RPMI8226 (cell line): ENCODE results near the gene NYAP1.
"Not testable (repeated sequence)": the region's sequence is repeated elsewhere in the genome, so short reads cannot be mapped to it uniquely, and the experiment has no call there.

Experiments
- DNase-seq: peaks from one replicate; pipeline ENCODE4 v3.0.0-alpha.2; 2015

The NYAP1 gene

GRCh38 chr7:100484673-100485045 is 932 bp downstream of the NYAP1 start:
- no peak for DNase-seq

GRCh38 chr7:100485471-100485876 is 1.7 kb downstream of the NYAP1 start:
- DNase-seq: no peak

- DNase-seq: no peak
Observed at GRCh38 chr7:100486111-100486636, 2.4 kb downstream of the NYAP1 start.

GRCh38 chr7:100486753-100487446 is 3.2 kb downstream of the NYAP1 start:
- DNase-seq: no peak

GRCh38 chr7:100488333-100489095 is 4.8 kb downstream of the NYAP1 start:
- DNase-seq: no peak

- DNase-seq: no peak
Observed at GRCh38 chr7:100489121-100489520, 5.4 kb downstream of the NYAP1 start.

GRCh38 chr7:100489824-100490223 is 6.1 kb downstream of the NYAP1 start:
- peak; percentile 99 for DNase-seq

- peak; percentile 44 for DNase-seq
Observed at GRCh38 chr7:100490483-100491191, 6.9 kb downstream of the NYAP1 start.

GRCh38 chr7:100491192-100491578 is 7.5 kb downstream of the NYAP1 start:
- DNase-seq: no peak

GRCh38 chr7:100492738-100493475 is 9.2 kb downstream of the NYAP1 start:
- no peak for DNase-seq

- peak; percentile 65 for DNase-seq
Observed at GRCh38 chr7:100493476-100494264, 9.9 kb downstream of the NYAP1 start.

- DNase-seq: no peak
Observed at GRCh38 chr7:100496509-100496908, 12.8 kb downstream of the NYAP1 start.

GRCh38 chr7:100500743-100501142 is 17.0 kb downstream of the NYAP1 start:
- DNase-seq: not testable (repeated sequence)

GRCh38 chr7:100504031-100504430 is 20.3 kb downstream of the NYAP1 start:
- DNase-seq: not testable (repeated sequence)

- no peak for DNase-seq
Observed at GRCh38 chr7:100504887-100505611, 21.3 kb downstream of the NYAP1 start.

GRCh38 chr7:100506356-100506923 is 22.7 kb downstream of the NYAP1 start:
- DNase-seq: no peak

GRCh38 chr7:100509231-100509630 is 25.5 kb downstream of the NYAP1 start:
- no peak for DNase-seq

- no peak for DNase-seq
Observed at GRCh38 chr7:100510437-100511239, 26.9 kb downstream of the NYAP1 start.

- no peak for DNase-seq
Observed at GRCh38 chr7:100513212-100513810, 29.6 kb downstream of the NYAP1 start.
